SH-SY5Y (cell line): ENCODE measurements around the gene MYH9.

Experiments
- GATA2 ChIP-seq: IDR thresholded peaks from 2 replicates; pipeline ENCODE4 v1.6.1; 2011; ENCODE audit warnings: mild to moderate bottlenecking, low read depth, low read length
- GATA3 ChIP-seq: IDR thresholded peaks from 2 replicates; pipeline ENCODE4 v1.6.1; 2011; ENCODE audit warnings: low read depth, mild to moderate bottlenecking, low read length, moderate library complexity

- TF ChIP-seq GATA2 (no peak), GATA3 (no peak)
These were observed 52.8 kb downstream of the MYH9 start for GRCh38 chr22:36334821-36335603.
